ENCODE results near the gene NEMP1.

GRCh38 chr12:57104292-57104910 is 25.8 kb upstream of the NEMP1 start:
- no peak for TF ChIP-seq ZNF274 (IDR thresholded peaks at IDR 0.05; ENCODE audit: low read depth, low read length)
- no peak for TF ChIP-seq SUZ12 (IDR thresholded peaks at IDR 0.05; ENCODE audit: extremely low read depth, insufficient read depth, insufficient read length)
- no peak for TF ChIP-seq YY1 (IDR thresholded peaks at IDR 0.05; ENCODE audit: insufficient read depth, insufficient read length)
